Hepatocyte (in vitro differentiated cells): ENCODE measurements around the gene SPINK13. TPM values are rescaled to one million over a fixed set of nuclear protein-coding genes. Genes with fewer than 3 reads are reported as not detected.

Source experiments
- DNase-seq: peaks from one replicate; pipeline ENCODE4 v3.0.0-alpha.2; 2016; ENCODE audit warnings: low spot score
- H2AFZ ChIP-seq: fragments of 200-600 bp; sonication (generic); 2 replicates; pipeline ENCODE4 v1.6.0; 2016; ENCODE audit warnings: antibody characterized with exemption, mild to moderate bottlenecking
- H3K27ac ChIP-seq: fragments of 200-600 bp; sonication (generic); 2 replicates; pipeline ENCODE4 v1.5.1; 2016; ENCODE audit warnings: mild to moderate bottlenecking
- H3K27me3 ChIP-seq: fragments of 200-600 bp; sonication (generic); 2 replicates; pipeline ENCODE4 v1.6.1; 2016
- H3K36me3 ChIP-seq: fragments of 200-600 bp; sonication (generic); replicated peaks from 2 replicates; pipeline ENCODE4 v1.5.1; 2016; ENCODE audit warnings: low read depth; ENCODE audit not compliant: insufficient read depth
- H3K4me1 ChIP-seq: fragments of 200-600 bp; sonication (generic); 2 replicates; pipeline ENCODE4 v1.5.1; 2016; ENCODE audit warnings: mild to moderate bottlenecking, moderate library complexity; ENCODE audit not compliant: insufficient read depth
- H3K4me2 ChIP-seq: fragments of 200-600 bp; sonication (generic); 2 replicates; pipeline ENCODE4 v1.6.0; 2016
- H3K4me3 ChIP-seq: fragments of 200-600 bp; sonication (generic); 2 replicates; pipeline ENCODE4 v1.5.1; 2016; ENCODE audit warnings: mild to moderate bottlenecking
- H3K79me2 ChIP-seq: fragments of 200-600 bp; sonication (generic); 2 replicates; pipeline ENCODE4 v1.6.0; 2017; ENCODE audit warnings: mild to moderate bottlenecking
- H3K9me2 ChIP-seq: fragments of 200-600 bp; sonication (generic); replicated peaks from 2 replicates; pipeline ENCODE4 v1.6.0; 2017; ENCODE audit warnings: mild to moderate bottlenecking; ENCODE audit not compliant: insufficient read depth
- H3K9me3 ChIP-seq: fragments of 200-600 bp; sonication (generic); 2 replicates; pipeline ENCODE4 v1.5.1; 2016; ENCODE audit warnings: low read depth, mild to moderate bottlenecking
- H4K20me1 ChIP-seq: fragments of 200-600 bp; sonication (generic); 2 replicates; pipeline ENCODE4 v1.6.0; 2016; ENCODE audit warnings: mild to moderate bottlenecking; ENCODE audit not compliant: insufficient read depth, poor library complexity, severe bottlenecking
- EZH2 ChIP-seq: fragments of 200-600 bp; sonication (generic); IDR thresholded peaks from 2 replicates; pipeline ENCODE4 v1.6.1; 2016; ENCODE audit warnings: antibody characterized with exemption, mild to moderate bottlenecking, borderline replicate concordance
- EZH2phosphoT487 ChIP-seq: fragments of 200-600 bp; sonication (generic); IDR thresholded peaks from one replicate; pipeline ENCODE4 v1.6.1; 2018; ENCODE audit warnings: antibody characterized with exemption, mild to moderate bottlenecking, low read depth, moderate library complexity; ENCODE audit not compliant: unreplicated experiment, severe bottlenecking
- WGBS: methylation state at CpG from one replicate; pipeline ENCODE4 v1.1.6; 2016; ENCODE audit warnings: low lambda C conversion rate; ENCODE audit errors: missing lambda C conversion rate; 5-methylcytosine and 5-hydroxymethylcytosine counted together
- polyA plus RNA-seq: library from polyadenylated mRNA; unstranded; fragments of >200 nt; fragmentation: Nextera tagmentation; extraction: Ambion mirVana; gene quantifications from 2 replicates; pipeline ENCODE4 v1.2.1, GENCODE V29; 2016
- total RNA-seq: library from RNA; depleted of rRNA; stranded (reverse); fragments of >200 nt; gene quantifications from 2 replicates; pipeline ENCODE4 v1.2.3, GENCODE V29; 2014
- TF ChIP-seq, protein P1 (sequence below): fragments of 200-600 bp; sonication (generic); IDR thresholded peaks from 2 replicates; pipeline ENCODE4 v1.5.1; 2016; ENCODE audit warnings: antibody characterized with exemption, mild to moderate bottlenecking; ENCODE audit not compliant: poor library complexity

Gene SPINK13
- total and polyA plus RNA-seq, 2 experiments from 2014 or later: 3.1 TPM; not detected in 1

DNA sequence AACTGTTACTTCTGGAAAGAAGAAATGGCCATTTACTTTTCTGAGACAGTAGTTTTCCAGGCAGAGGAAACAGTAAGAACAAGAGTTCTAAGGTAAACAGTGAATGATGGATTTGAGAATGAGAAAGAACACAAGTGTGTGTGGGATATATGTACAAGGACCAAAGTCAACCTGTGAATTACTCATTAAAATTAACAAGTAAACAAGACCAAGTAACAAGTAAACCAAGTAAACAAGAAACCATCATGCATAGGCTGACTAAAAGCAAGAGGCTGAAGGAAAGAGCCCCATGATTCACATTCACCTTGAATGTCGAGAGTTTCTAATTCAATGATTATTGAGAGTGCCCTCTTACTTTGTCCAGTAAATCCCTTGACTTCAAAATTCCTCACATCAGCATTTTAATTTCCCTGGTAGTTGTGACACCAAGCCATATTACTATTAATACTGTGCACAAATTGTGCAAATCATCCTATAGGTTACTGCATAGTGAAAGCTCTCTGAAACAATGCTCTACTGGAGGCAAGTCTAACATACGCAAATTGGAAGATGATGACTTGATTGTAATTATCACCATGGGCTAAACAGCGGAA, 40.1 kb upstream of the SPINK13 start:
- H2AFZ ChIP-seq: no peak overlapping the region
- H3K27ac ChIP-seq: no peak overlapping the region
- H3K4me1 ChIP-seq: no peaks in the 10 kb centered on the region
- no peaks in the 10 kb centered on the region for H3K27me3 ChIP-seq
- no peak overlapping the region for H3K4me3 ChIP-seq
- no peaks in the 10 kb centered on the region for H3K9me3 ChIP-seq
- 93% methylated on average over 3 of the region's 3 CpGs for WGBS
- TF ChIP-seq EZH2 (no peak), EZH2phosphoT487 (no peak)
- TF ChIP-seq, protein P1, sequence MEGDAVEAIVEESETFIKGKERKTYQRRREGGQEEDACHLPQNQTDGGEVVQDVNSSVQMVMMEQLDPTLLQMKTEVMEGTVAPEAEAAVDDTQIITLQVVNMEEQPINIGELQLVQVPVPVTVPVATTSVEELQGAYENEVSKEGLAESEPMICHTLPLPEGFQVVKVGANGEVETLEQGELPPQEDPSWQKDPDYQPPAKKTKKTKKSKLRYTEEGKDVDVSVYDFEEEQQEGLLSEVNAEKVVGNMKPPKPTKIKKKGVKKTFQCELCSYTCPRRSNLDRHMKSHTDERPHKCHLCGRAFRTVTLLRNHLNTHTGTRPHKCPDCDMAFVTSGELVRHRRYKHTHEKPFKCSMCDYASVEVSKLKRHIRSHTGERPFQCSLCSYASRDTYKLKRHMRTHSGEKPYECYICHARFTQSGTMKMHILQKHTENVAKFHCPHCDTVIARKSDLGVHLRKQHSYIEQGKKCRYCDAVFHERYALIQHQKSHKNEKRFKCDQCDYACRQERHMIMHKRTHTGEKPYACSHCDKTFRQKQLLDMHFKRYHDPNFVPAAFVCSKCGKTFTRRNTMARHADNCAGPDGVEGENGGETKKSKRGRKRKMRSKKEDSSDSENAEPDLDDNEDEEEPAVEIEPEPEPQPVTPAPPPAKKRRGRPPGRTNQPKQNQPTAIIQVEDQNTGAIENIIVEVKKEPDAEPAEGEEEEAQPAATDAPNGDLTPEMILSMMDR: no peak
- H3K36me3 ChIP-seq: no peaks in the 10 kb centered on the region
- no peaks in the 10 kb centered on the region for H3K9me2 ChIP-seq
- H3K79me2 ChIP-seq: no peaks in the 10 kb centered on the region
- H4K20me1 ChIP-seq: no peaks in the 10 kb centered on the region
- H3K4me2 ChIP-seq: no peak overlapping the region
- no peak for DNase-seq

DNA sequence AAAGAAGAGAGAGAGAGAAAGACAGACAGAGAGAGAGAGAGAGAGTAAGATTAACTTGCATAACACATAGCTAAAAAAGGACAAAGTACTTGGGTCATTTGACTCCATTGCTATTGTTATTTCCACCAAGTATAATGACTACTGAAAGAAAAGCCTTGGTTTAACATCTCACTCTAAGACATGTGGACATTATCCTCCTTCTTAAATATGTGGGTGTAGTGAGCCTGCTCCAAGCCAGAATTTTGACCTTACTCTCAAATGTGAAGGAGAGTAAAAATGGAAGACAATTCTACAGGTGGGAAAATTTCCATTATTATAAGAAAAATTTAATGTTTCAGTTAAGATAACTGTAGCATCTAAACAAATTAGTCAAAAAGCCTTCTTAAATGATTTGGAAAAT, 38.8 kb upstream of the SPINK13 start:
- no peak overlapping the region for H3K27ac ChIP-seq
- H3K4me1 ChIP-seq: no peaks in the 10 kb centered on the region
- TF ChIP-seq EZH2phosphoT487: no peak
- TF ChIP-seq, protein P1: no peak
- TF ChIP-seq EZH2: no peak
- H3K4me3 ChIP-seq: no peak overlapping the region
- no peaks in the 10 kb centered on the region for H3K36me3 ChIP-seq
- no peaks in the 10 kb centered on the region for H3K9me2 ChIP-seq
- H2AFZ ChIP-seq: no peak overlapping the region
- no peak for DNase-seq
- H3K4me2 ChIP-seq: no peak overlapping the region
- no peaks in the 10 kb centered on the region for H3K27me3 ChIP-seq
- H3K9me3 ChIP-seq: no peaks in the 10 kb centered on the region
- H4K20me1 ChIP-seq: no peaks in the 10 kb centered on the region
- H3K79me2 ChIP-seq: no peaks in the 10 kb centered on the region

- no peak overlapping the region for H2AFZ ChIP-seq
- no peaks in the 10 kb centered on the region for H3K9me2 ChIP-seq
- H3K27ac ChIP-seq: no peak overlapping the region
- H3K27me3 ChIP-seq: no peaks in the 10 kb centered on the region
- H3K9me3 ChIP-seq: no peaks in the 10 kb centered on the region
- H3K79me2 ChIP-seq: no peaks in the 10 kb centered on the region
- H4K20me1 ChIP-seq: no peaks in the 10 kb centered on the region
- WGBS: 92% methylated on average over 7 of the region's 7 CpGs
- TF ChIP-seq, protein P1: no peak
- TF ChIP-seq EZH2 (no peak), EZH2phosphoT487 (no peak)
- H3K36me3 ChIP-seq: no peaks in the 10 kb centered on the region
- no peak overlapping the region for H3K4me2 ChIP-seq
- no peak overlapping the region for H3K4me3 ChIP-seq
- no peaks in the 10 kb centered on the region for H3K4me1 ChIP-seq
- DNase-seq: no peak
Observed at GRCh38 chr5:148230240-148230639, 38.4 kb upstream of the SPINK13 start.
